Fibroblast of the aortic adventitia (primary cell): ENCODE data around the gene TSPAN1. TPM values are rescaled to one million over a fixed set of nuclear protein-coding genes. Genes with fewer than 3 reads are reported as not detected.

ENCODE experiments used
- DNase-seq: peaks from one replicate; pipeline ENCODE4 v3.0.0-alpha.2; 2010; ENCODE audit warnings: low read depth
- H3K4me3 ChIP-seq: 2 replicates; pipeline ENCODE4 v1.5.1; 2011; ENCODE audit warnings: low read depth, mild to moderate bottlenecking, control low read depth, low read length, moderate library complexity
- CTCF ChIP-seq: IDR thresholded peaks from 2 replicates; pipeline ENCODE4 v1.5.1; 2011; ENCODE audit warnings: mild to moderate bottlenecking, low read length, control low read depth, inconsistent platforms; ENCODE audit not compliant: insufficient read depth
- total RNA-seq: library from RNA; depleted of rRNA; stranded (reverse); fragments of >200 nt; gene quantifications from 2 replicates; pipeline ENCODE4 v1.2.3, GENCODE V29; 2012; ENCODE audit warnings: low replicate concordance

TSPAN1 gene
- total RNA-seq, 1 donor = 0.81 TPM

GRCh38 chr1:46132529-46133180 is 42.2 kb upstream of the TSPAN1 start, which contains the start of gene PIK3R3:
Gene PIK3R3, minus strand, starts transcription at chr1:46132629. Its CDS starts 677 bp downstream, at chr1:46131952.
- DNase-seq = peak; percentile 99
- peak within 1 kb of the TSS; percentile 80 for H3K4me3 ChIP-seq
- no peak for TF ChIP-seq CTCF

GRCh38 chr1:46133181-46133658 is 41.7 kb upstream of the TSPAN1 start:
- H3K4me3 ChIP-seq = peak overlapping the region; percentile 80
- no peak for DNase-seq
- no peak for TF ChIP-seq CTCF

GRCh38 chr1:46133781-46134350 is 41.0 kb upstream of the TSPAN1 start:
- no peak for TF ChIP-seq CTCF
- H3K4me3 ChIP-seq = peak overlapping the region; percentile 80
- no peak for DNase-seq

- peak; percentile 92 for DNase-seq
- TF ChIP-seq CTCF = no peak
These were observed 40.1 kb upstream of the TSPAN1 start for GRCh38 chr1:46134660-46135331.

GRCh38 chr1:46136711-46137110 is 38.2 kb upstream of the TSPAN1 start:
- no peak for DNase-seq
- H3K4me3 ChIP-seq = no peak overlapping the region
- TF ChIP-seq CTCF = no peak

More at GRCh38 chr1:46134660-46135331, 40.1 kb upstream of the TSPAN1 start:
- H3K4me3 ChIP-seq = no peak overlapping the region

- TF ChIP-seq CTCF = no peak
- peak overlapping the region; percentile 55 for H3K4me3 ChIP-seq
- peak; percentile 55 for DNase-seq
These were observed 37.0 kb upstream of the TSPAN1 start for GRCh38 chr1:46137916-46138315.
